ENCODE results near the gene ACE. TPM values are rescaled to one million over a fixed set of nuclear protein-coding genes. Genes with fewer than 3 reads are reported as not detected.
A peak's percentile ranks its signal among the peaks of the same experiment; 100 is the strongest.

The ACE gene
- total RNA-seq, 1 experiment from 2014 or later, result 5.4 TPM

DNA sequence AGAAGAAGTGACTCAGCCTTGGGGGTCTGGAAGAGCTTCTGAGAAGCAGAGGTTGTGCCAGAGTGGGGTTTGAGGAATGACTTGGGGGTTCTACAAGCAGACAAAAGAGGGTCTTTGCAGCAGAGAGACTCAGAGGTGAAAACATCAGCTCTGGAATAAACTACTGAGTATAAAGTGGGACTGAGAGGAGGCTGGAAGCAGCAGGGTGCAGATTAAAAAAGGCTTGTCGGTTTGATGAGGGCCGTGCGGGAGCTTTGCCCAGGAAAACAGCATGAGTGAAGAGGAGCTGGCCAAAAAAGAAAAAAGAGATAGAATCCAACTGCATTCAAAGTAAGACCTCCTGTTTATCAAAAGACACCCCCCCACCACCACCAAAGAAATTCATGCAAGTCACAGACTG is 13.1 kb upstream of the ACE start:
- peaks cover 0 to 2% of the 10 kb centered on the region in 2 experiments; a peak in 2 of 5 replicates for H3K9me3 Mint-ChIP-seq
- Histone ChIP-seq H2BK15ac (ENCODE audit: low read depth, low read length) (no peak overlapping the region), H2BK12ac (ENCODE audit: insufficient read length, low read depth, low read length) (no peak overlapping the region), H3K56ac (ENCODE audit: insufficient read length, low read depth, low read length) (no peak overlapping the region), H4K91ac (ENCODE audit: insufficient read length, low read depth, low read length) (no peak overlapping the region), H2BK20ac (ENCODE audit: low read depth, low read length, poor library complexity, severe bottlenecking) (no peak overlapping the region), H3T11ph (ENCODE audit: low read length) (no peak overlapping the region), H4K5ac (ENCODE audit: insufficient read length, low read depth, low read length) (no peak overlapping the region), H3K23me2 (ENCODE audit: insufficient read length, low read depth, low read length, poor library complexity, severe bottlenecking) (no peaks in the 10 kb centered on the region), H3K4ac (ENCODE audit: low read depth, low read length) (no peak overlapping the region), H3K9me3 (ENCODE audit: control insufficient read depth, low read depth, low read length) (no peaks in the 10 kb centered on the region), H3K27me3 (ENCODE audit: insufficient read depth, low read length) (no peaks in the 10 kb centered on the region), H3K4me2 (ENCODE audit: insufficient read depth, insufficient read length, low read length) (no peak overlapping the region), H3K4me1 (ENCODE audit: insufficient read depth, low read length) (no peaks in the 10 kb centered on the region), H3K14ac (ENCODE audit: insufficient read depth, low read length) (no peak overlapping the region), H2AK5ac (ENCODE audit: insufficient read length, low read length) (no peak overlapping the region), H2AFZ (ENCODE audit: low read length) (no peak overlapping the region), H4K20me1 (ENCODE audit: control insufficient read depth, insufficient read depth, insufficient read length) (no peaks in the 10 kb centered on the region), H3K23ac (ENCODE audit: insufficient read length, low read depth, low read length) (no peak overlapping the region), H3K79me2 (ENCODE audit: insufficient read depth, low read length) (no peaks in the 10 kb centered on the region), H4K8ac (replicated peaks; ENCODE audit: insufficient read length, low read depth, low read length) (no peak overlapping the region), H3K79me1 (ENCODE audit: insufficient read depth, low read depth, low read length, poor library complexity, severe bottlenecking) (no peaks in the 10 kb centered on the region), H2BK120ac (ENCODE audit: low read depth, low read length, poor library complexity, severe bottlenecking) (no peak overlapping the region), H2BK5ac (ENCODE audit: insufficient read length, low read length) (no peak overlapping the region), H3K18ac (ENCODE audit: insufficient read length, low read depth, low read length) (no peak overlapping the region), H3K27ac (ENCODE audit: insufficient read length, low read depth, low read length) (no peak overlapping the region), H3K9ac (ENCODE audit: extremely low read depth, insufficient read length, low read length) (no peak overlapping the region)
- no CpG with 5 or more reads among the region's 3 CpGs for WGBS (ENCODE audit: extremely low coverage, insufficient read length, low lambda C conversion rate)
- H3K27me3 Mint-ChIP-seq (ENCODE audit: low read depth), result peaks cover 1% of the 10 kb centered on the region
- TF ChIP-seq, protein P1, sequence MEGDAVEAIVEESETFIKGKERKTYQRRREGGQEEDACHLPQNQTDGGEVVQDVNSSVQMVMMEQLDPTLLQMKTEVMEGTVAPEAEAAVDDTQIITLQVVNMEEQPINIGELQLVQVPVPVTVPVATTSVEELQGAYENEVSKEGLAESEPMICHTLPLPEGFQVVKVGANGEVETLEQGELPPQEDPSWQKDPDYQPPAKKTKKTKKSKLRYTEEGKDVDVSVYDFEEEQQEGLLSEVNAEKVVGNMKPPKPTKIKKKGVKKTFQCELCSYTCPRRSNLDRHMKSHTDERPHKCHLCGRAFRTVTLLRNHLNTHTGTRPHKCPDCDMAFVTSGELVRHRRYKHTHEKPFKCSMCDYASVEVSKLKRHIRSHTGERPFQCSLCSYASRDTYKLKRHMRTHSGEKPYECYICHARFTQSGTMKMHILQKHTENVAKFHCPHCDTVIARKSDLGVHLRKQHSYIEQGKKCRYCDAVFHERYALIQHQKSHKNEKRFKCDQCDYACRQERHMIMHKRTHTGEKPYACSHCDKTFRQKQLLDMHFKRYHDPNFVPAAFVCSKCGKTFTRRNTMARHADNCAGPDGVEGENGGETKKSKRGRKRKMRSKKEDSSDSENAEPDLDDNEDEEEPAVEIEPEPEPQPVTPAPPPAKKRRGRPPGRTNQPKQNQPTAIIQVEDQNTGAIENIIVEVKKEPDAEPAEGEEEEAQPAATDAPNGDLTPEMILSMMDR (conservative IDR thresholded peaks at IDR 0.05), result no peak
- no peak for DNase-seq
- peak overlapping the region in 1 of 3 experiments; percentile 59; a peak in 2 of 7 replicates for H3K27ac Mint-ChIP-seq
- no peaks in the 10 kb centered on the region for H3K36me3 Mint-ChIP-seq (ENCODE audit: insufficient read depth in 1 of 3, low read depth in 3 of 3)
- peaks cover 12% of the 10 kb centered on the region in 2 experiments for H3K4me1 Mint-ChIP-seq
- 0 out of 5 replicates have a peak overlapping the region, but pooled peaks of 1 of the 2 experiments have one; percentile 5 for H3K4me3 Mint-ChIP-seq

All from H9 (cell line).